H1 (cell line): ENCODE data around the gene INPP4A. TPM values are rescaled to one million over a fixed set of nuclear protein-coding genes. Genes with fewer than 3 reads are reported as not detected.

Source experiments
- CTCF ChIA-PET: fragments of 300-600 bp; sonication (Branson Sonifier 250); formaldehyde crosslinking; loops from one replicate; lab custom pipeline; 2021; ENCODE audit not compliant: partially characterized antibody; lab: Charles Lee
- POLR2A ChIA-PET: fragments of 300-600 bp; sonication (Branson Sonifier 250); formaldehyde crosslinking; loops from one replicate; lab custom pipeline; 2021; ENCODE audit warnings: inconsistent platforms; ENCODE audit not compliant: partially characterized antibody; lab: Charles Lee
- DNase-seq, 2 experiments: peaks; one replicate each; pipeline versions ENCODE4 v3.0.0 to v3.0.0-alpha.2; 2010 to 2022; ENCODE audit warnings: low spot score in 2 of 2, low read depth in 1 of 2, mixed read lengths in 1 of 2
- FAIRE-seq: peaks from 2 replicates; lab custom pipeline; 2011; peaks lifted over from hg19 to GRCh38; lab: Jason Lieb, UNC
- H2AFZ ChIP-seq: 2 replicates; pipeline ENCODE4 v1.8.1; 2012; ENCODE audit warnings: low read length, inconsistent platforms
- H2AK5ac ChIP-seq: 2 replicates; pipeline ENCODE4 v1.6.1; 2013; ENCODE audit warnings: low read depth, low read length
- H2BK120ac ChIP-seq: replicated peaks from 2 replicates; pipeline ENCODE3; 2013; ENCODE audit warnings: low read depth, low read length, inconsistent platforms
- H2BK12ac ChIP-seq: 2 replicates; pipeline ENCODE4 v1.6.1; 2013; ENCODE audit warnings: low read depth, low read length
- H2BK15ac ChIP-seq: 2 replicates; pipeline ENCODE4 v1.6.1; 2013; ENCODE audit warnings: low read length
- H2BK20ac ChIP-seq: 2 replicates; pipeline ENCODE4 v1.6.1; 2013; ENCODE audit warnings: low read length
- H2BK5ac ChIP-seq: 2 replicates; pipeline ENCODE4 v1.6.1; 2013; ENCODE audit warnings: low read depth, low read length
- H3K14ac ChIP-seq: 2 replicates; pipeline ENCODE4 v1.6.1; 2013; ENCODE audit warnings: inconsistent platforms; ENCODE audit not compliant: insufficient read length
- H3K18ac ChIP-seq: 2 replicates; pipeline ENCODE4 v1.6.1; 2013; ENCODE audit warnings: low read length; ENCODE audit errors: extremely low read depth
- H3K23ac ChIP-seq: 2 replicates; pipeline ENCODE4 v1.6.1; 2013; ENCODE audit warnings: inconsistent platforms; ENCODE audit not compliant: insufficient read length
- H3K23me2 ChIP-seq: 2 replicates; pipeline ENCODE4 v1.6.1; 2013; ENCODE audit warnings: low read depth, low read length
- H3K27ac ChIP-seq: 2 replicates; pipeline ENCODE4 v1.6.1; 2011; ENCODE audit warnings: low read depth, low read length, inconsistent platforms
- H3K27me3 ChIP-seq, 4 experiments: replicated peaks in 1 of 4; 1 replicate in 1 of 4; 2 replicates in 3 of 4; pipeline versions ENCODE4 v1.6.1 to v1.8.1; 2011 to 2013; ENCODE audit warnings: low read length in 3 of 4, mild to moderate bottlenecking in 3 of 4, inconsistent platforms in 2 of 4, mixed read lengths in 2 of 4, moderate library complexity in 1 of 4; ENCODE audit not compliant: control insufficient read depth in 3 of 4, insufficient read depth in 3 of 4; ENCODE audit errors: extremely low read depth in 1 of 4
- H3K36me3 ChIP-seq, 4 experiments: 2 replicates each; pipeline versions ENCODE4 v1.6.1 to v1.8.1; 2011 to 2013; ENCODE audit warnings: mild to moderate bottlenecking in 4 of 4, low read length in 3 of 4, moderate library complexity in 2 of 4, control low read depth in 1 of 4, inconsistent platforms in 1 of 4; ENCODE audit not compliant: insufficient read depth in 4 of 4, control insufficient read depth in 2 of 4
- H3K4ac ChIP-seq: replicated peaks from 2 replicates; pipeline ENCODE3; 2013; ENCODE audit warnings: low read length, low read depth, mixed read lengths, inconsistent platforms; ENCODE audit not compliant: insufficient read length
- H3K4me1 ChIP-seq, 4 experiments: replicated peaks in 1 of 4; 1 replicate in 1 of 4; 2 replicates in 3 of 4; pipeline versions ENCODE4 v1.6.1 to v1.8.1; 2011 to 2013; ENCODE audit warnings: low read length in 3 of 4, inconsistent platforms in 2 of 4, mixed read lengths in 1 of 4; ENCODE audit not compliant: insufficient read depth in 4 of 4, control insufficient read depth in 3 of 4
- H3K4me2 ChIP-seq, 2 experiments: 2 replicates each; pipeline versions ENCODE4 v1.6.1 to v1.8.1; 2011 to 2013; ENCODE audit warnings: low read depth in 2 of 2, low read length in 2 of 2, control low read depth in 1 of 2, inconsistent platforms in 1 of 2, mild to moderate bottlenecking in 1 of 2; ENCODE audit not compliant: insufficient read depth in 1 of 2
- H3K4me3 ChIP-seq, 4 experiments: fragments of 200-600, 300-600 bp in 1 of 4; sonication (generic), shearing (Covaris generic), sonication (Bioruptor Twin) in 1 of 4; 2 replicates each; pipeline versions ENCODE4 v1.5.1 to v1.8.1; 2011 to 2016; ENCODE audit warnings: low read length in 4 of 4, low read depth in 3 of 4, control low read depth in 2 of 4, inconsistent platforms in 2 of 4, mild to moderate bottlenecking in 2 of 4, mixed read lengths in 1 of 4, moderate library complexity in 1 of 4; ENCODE audit not compliant: insufficient read depth in 2 of 4; ENCODE audit errors: extremely low read depth in 1 of 4
- H3K56ac ChIP-seq: replicated peaks from 2 replicates; pipeline ENCODE3; 2013; ENCODE audit warnings: low read depth, mild to moderate bottlenecking, mixed read lengths, low read length, inconsistent platforms; ENCODE audit not compliant: insufficient read length
- H3K79me1 ChIP-seq: 2 replicates; pipeline ENCODE4 v1.6.1; 2013; ENCODE audit warnings: low read depth, low read length, control low read depth
- H3K79me2 ChIP-seq, 2 experiments: 2 replicates each; pipeline versions ENCODE4 v1.6.1 to v1.8.1; 2012 to 2013; ENCODE audit warnings: low read length in 2 of 2, mild to moderate bottlenecking in 2 of 2, inconsistent platforms in 1 of 2; ENCODE audit not compliant: insufficient read depth in 2 of 2, control insufficient read depth in 1 of 2
- H3K9ac ChIP-seq, 4 experiments: replicated peaks in 1 of 4; 1 replicate in 1 of 4; 2 replicates in 3 of 4; pipeline versions ENCODE4 v1.6.1 to v1.8.1; 2011 to 2013; ENCODE audit warnings: low read depth in 3 of 4, low read length in 3 of 4, control low read depth in 2 of 4, mild to moderate bottlenecking in 2 of 4, moderate library complexity in 2 of 4, inconsistent platforms in 1 of 4; ENCODE audit errors: extremely low read depth in 1 of 4
- H3K9me3 ChIP-seq, 2 experiments: 2 replicates each; pipeline versions ENCODE4 v1.6.1 to v1.8.1; 2012 to 2013; ENCODE audit warnings: mild to moderate bottlenecking in 2 of 2, moderate library complexity in 2 of 2, control low read depth in 1 of 2, inconsistent platforms in 1 of 2, low read depth in 1 of 2, low read length in 1 of 2, mixed read lengths in 1 of 2; ENCODE audit not compliant: insufficient read depth in 2 of 2
- H4K20me1 ChIP-seq, 2 experiments: replicated peaks in 1 of 2; 2 replicates each; pipeline versions ENCODE3 to v1.8.1; 2011 to 2013; ENCODE audit warnings: inconsistent platforms in 2 of 2, low read length in 2 of 2, mild to moderate bottlenecking in 1 of 2; ENCODE audit not compliant: insufficient read depth in 2 of 2, control insufficient read depth in 1 of 2
- H4K5ac ChIP-seq: 2 replicates; pipeline ENCODE4 v1.6.1; 2013; ENCODE audit warnings: low read length, low read depth, mixed read lengths, inconsistent platforms; ENCODE audit not compliant: insufficient read length
- H4K8ac ChIP-seq: 2 replicates; pipeline ENCODE4 v1.8.0; 2013; ENCODE audit warnings: mild to moderate bottlenecking, moderate library complexity, low read length, inconsistent platforms; ENCODE audit not compliant: insufficient read depth; ENCODE audit errors: extremely low read depth
- H4K91ac ChIP-seq: replicated peaks from 2 replicates; pipeline ENCODE3; 2013; ENCODE audit warnings: low read length, mixed read lengths, inconsistent platforms; ENCODE audit not compliant: insufficient read length
- EP300 ChIP-seq, 2 experiments: IDR thresholded peaks; 1 replicate in 1 of 2; 2 replicates in 1 of 2; pipeline ENCODE4 v1.6.1; 2011 to 2012; ENCODE audit warnings: low read depth in 2 of 2, low read length in 2 of 2, mild to moderate bottlenecking in 2 of 2, borderline replicate concordance in 1 of 2, inconsistent platforms in 1 of 2, moderate library complexity in 1 of 2
- FOSL1 ChIP-seq: IDR thresholded peaks from 2 replicates; pipeline ENCODE4 v1.6.1; 2011; ENCODE audit warnings: mild to moderate bottlenecking, low read depth, low read length, moderate library complexity; ENCODE audit not compliant: insufficient read depth
- GABPA ChIP-seq: IDR thresholded peaks from 2 replicates; pipeline ENCODE4 v1.6.1; 2011; ENCODE audit warnings: mild to moderate bottlenecking, low read length, moderate library complexity, borderline replicate concordance; ENCODE audit not compliant: insufficient read depth
- JUN ChIP-seq: IDR thresholded peaks from 2 replicates; pipeline ENCODE4 v1.6.1; 2011; ENCODE audit warnings: low read depth, mild to moderate bottlenecking, improper control_type of control experiment, low read length
- NANOG ChIP-seq: IDR thresholded peaks from 2 replicates; pipeline ENCODE4 v1.6.1; 2011; ENCODE audit warnings: low read length, low read depth, mild to moderate bottlenecking, inconsistent platforms; ENCODE audit not compliant: insufficient read depth, poor library complexity, severe bottlenecking
- POLR2AphosphoS5 ChIP-seq: IDR thresholded peaks from 2 replicates; pipeline ENCODE4 v1.6.1; 2011; ENCODE audit warnings: low read depth, low read length
- POU5F1 ChIP-seq: IDR thresholded peaks from 2 replicates; pipeline ENCODE4 v1.6.1; 2011; ENCODE audit warnings: low read depth, mild to moderate bottlenecking, low read length, moderate library complexity
- SIRT6 ChIP-seq: IDR thresholded peaks from one replicate; pipeline ENCODE4 v1.7.1; 2012; ENCODE audit warnings: low read length, inconsistent platforms
- SIX5 ChIP-seq: IDR thresholded peaks from 2 replicates; pipeline ENCODE4 v1.6.1; 2011; ENCODE audit warnings: mild to moderate bottlenecking, low read depth, low read length
- WGBS, 2 experiments: shearing (Covaris generic) in 1 of 2; methylation state at CpG; one replicate each; pipeline versions ENCODE4 v1.1.6 to v1.1.7; 2013 to 2015; ENCODE audit warnings: low lambda C conversion rate in 2 of 2, mixed read lengths in 2 of 2, inconsistent platforms in 1 of 2, low coverage in 1 of 2, missing lambda C conversion rate in 1 of 2; ENCODE audit not compliant: insufficient replicate concordance in 2 of 2, insufficient coverage in 1 of 2, insufficient read length in 1 of 2; ENCODE audit errors: extremely low coverage in 1 of 2, missing lambda C conversion rate in 1 of 2; 5-methylcytosine and 5-hydroxymethylcytosine counted together
- polyA plus RNA-seq, 7 experiments: library from polyadenylated mRNA; depleted of rRNA in 3 of 7; stranded (reverse) in 5 of 7; unstranded in 2 of 7; fragments of >200 nt in 5 of 7; fragments of 200-250 nt in 2 of 7; gene quantifications; 1 replicate in 5 of 7; 2 replicates in 1 of 7; 4 replicates in 1 of 7; pipeline versions ENCODE4 v1.2.1 to v1.2.3, GENCODE V29; 2011 to 2013; ENCODE audit warnings: missing spikeins in 2 of 7, mixed read lengths in 2 of 7
- total RNA-seq: library from RNA; stranded (reverse); fragmentation: NEBNext Ultra II Directional; extraction: Animal tissue kit (Norgen Biotek cat#: 25700); gene quantifications from 2 replicates; pipeline ENCODE4 v1.2.1, GENCODE V29; 2021
- TF ChIP-seq, protein P1 (sequence below): IDR thresholded peaks from 2 replicates; pipeline ENCODE4 v1.6.1; 2011; ENCODE audit warnings: low read length, improper control_type of control experiment
- TF ChIP-seq, protein P2 (sequence below): IDR thresholded peaks from 2 replicates; pipeline ENCODE4 v1.6.1; 2011; ENCODE audit warnings: low read depth, mild to moderate bottlenecking, low read length; ENCODE audit not compliant: insufficient read depth

The INPP4A gene
- total and polyA plus RNA-seq, 2 of the 8 experiments (the other 6 are each of a cell fraction or from before 2014, with no cell fraction given): 25.6 to 34.3 TPM

DNA sequence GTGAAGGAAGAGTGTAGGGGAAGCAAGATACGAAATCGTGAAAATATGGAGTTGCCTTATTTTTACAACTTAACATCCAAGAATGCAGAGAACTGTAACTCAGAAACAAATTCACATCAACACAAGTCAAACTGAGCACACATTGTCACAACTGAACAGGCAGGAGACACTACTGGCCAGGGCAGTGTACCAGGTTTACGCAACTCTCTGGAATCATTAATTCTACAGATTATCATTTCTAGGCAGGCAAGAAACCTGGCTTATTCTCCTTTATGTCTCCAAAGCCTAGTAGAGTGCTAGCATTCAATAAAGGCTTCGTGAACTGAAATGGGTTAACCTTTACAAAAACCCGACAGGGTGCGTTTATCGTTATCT lies 163.1 kb downstream of the INPP4A start:
- Histone ChIP-seq H2BK120ac (no peak overlapping the region), H3K9ac (peak overlapping the region; percentile 82 to 91 (median 86)), H3K4me1 (peaks cover 0 to 10% (median 4%) of the 10 kb centered on the region in 4 experiments; a peak in 2 of 7 replicates), H3K23ac (no peak overlapping the region), H3K56ac (peak overlapping the region; percentile 17), H4K5ac (no peak overlapping the region), H3K79me2 (peaks cover 17 to 47% of the 10 kb centered on the region in 2 experiments), H3K23me2 (peaks cover 8% of the 10 kb centered on the region), H3K18ac (no peak overlapping the region), H4K8ac (peak overlapping the region; percentile 94; the same call in 1 of the 2 replicates), H2BK15ac (no peak overlapping the region), H3K27ac (peak overlapping the region; percentile 90), H2BK5ac (no peak overlapping the region), H3K14ac (no peak overlapping the region), H3K9me3 (no peaks in the 10 kb centered on the region), H4K20me1 (peaks cover 0 to 7% of the 10 kb centered on the region in 2 experiments), H3K36me3 (peaks cover 2 to 35% (median 5%) of the 10 kb centered on the region in 4 experiments), H4K91ac (no peak overlapping the region), H2AK5ac (no peak overlapping the region), H2AFZ (peak overlapping the region; percentile 86), H3K4me3 (peak overlapping the region; percentile 69 to 87 (median 80)), H2BK20ac (no peak overlapping the region), H2BK12ac (no peak overlapping the region), H3K27me3 (no peaks in the 10 kb centered on the region), H3K4ac (peak overlapping the region; percentile 13), H3K4me2 (peak overlapping the region; percentile 87 to 98), H3K79me1 (peaks cover 7% of the 10 kb centered on the region; the same call in 1 of the 2 replicates)
- POLR2A ChIA-PET: no interaction called here
- DNase-seq (no peak), FAIRE-seq (no peak)
- CTCF ChIA-PET: interaction anchor here (2.2 kb wide), 1 partner anchor 38 kb away, joined by 10 read pairs; no protein-coding TSS in a partner anchor
- WGBS, 2 experiments: 24% methylated on average over 7 of the region's 7 CpGs; no CpG with 5 or more reads in 1 of the 2 experiments
- TF ChIP-seq NANOG: no peak
- TF ChIP-seq, protein P1, sequence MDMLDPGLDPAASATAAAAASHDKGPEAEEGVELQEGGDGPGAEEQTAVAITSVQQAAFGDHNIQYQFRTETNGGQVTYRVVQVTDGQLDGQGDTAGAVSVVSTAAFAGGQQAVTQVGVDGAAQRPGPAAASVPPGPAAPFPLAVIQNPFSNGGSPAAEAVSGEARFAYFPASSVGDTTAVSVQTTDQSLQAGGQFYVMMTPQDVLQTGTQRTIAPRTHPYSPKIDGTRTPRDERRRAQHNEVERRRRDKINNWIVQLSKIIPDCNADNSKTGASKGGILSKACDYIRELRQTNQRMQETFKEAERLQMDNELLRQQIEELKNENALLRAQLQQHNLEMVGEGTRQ: no peak
- TF ChIP-seq GABPA: no peak
- TF ChIP-seq JUN: no peak
- no peak for TF ChIP-seq EP300 (IDR thresholded peaks at IDR 0.05; ENCODE audit: borderline replicate concordance in 1 of 2, low read depth in 2 of 2, low read length in 2 of 2)
- no peak for TF ChIP-seq FOSL1
- no peak for TF ChIP-seq POLR2AphosphoS5
- TF ChIP-seq POU5F1: no peak
- TF ChIP-seq SIX5: no peak
- TF ChIP-seq SIRT6: no peak
- TF ChIP-seq, protein P2, sequence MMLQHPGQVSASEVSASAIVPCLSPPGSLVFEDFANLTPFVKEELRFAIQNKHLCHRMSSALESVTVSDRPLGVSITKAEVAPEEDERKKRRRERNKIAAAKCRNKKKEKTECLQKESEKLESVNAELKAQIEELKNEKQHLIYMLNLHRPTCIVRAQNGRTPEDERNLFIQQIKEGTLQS: no peak
